ENCODE data around the gene GLRA3. TPM values are rescaled to one million over a fixed set of nuclear protein-coding genes. Genes with fewer than 3 reads are reported as not detected.

The GLRA3 gene
- polyA plus RNA-seq, 1 donor from 2014 or later: 0.76 TPM

GRCh38 chr4:174702979-174703478 lies 126.0 kb downstream of the GLRA3 start:
- Histone ChIP-seq H3K9ac (ENCODE audit: low read length) (no peak overlapping the region), H3K27me3 (ENCODE audit: insufficient read depth, low read depth, low read length) (no peaks in the 10 kb centered on the region), H3K79me2 (replicated peaks; ENCODE audit: insufficient read depth, low read length) (no peaks in the 10 kb centered on the region), H4K20me1 (ENCODE audit: insufficient read depth) (no peaks in the 10 kb centered on the region), H3K27ac (ENCODE audit: low read length) (no peak overlapping the region), H3K9me3 (ENCODE audit: low read length) (no peaks in the 10 kb centered on the region), H3F3A (ENCODE audit: insufficient read depth, low read length, poor library complexity, severe bottlenecking) (no peaks in the 10 kb centered on the region), H3K4me3 (ENCODE audit: low read length) (no peak overlapping the region), H3K9me2 (ENCODE audit: insufficient read depth, low read length) (no peaks in the 10 kb centered on the region), H3K4me2 (ENCODE audit: low read length) (no peak overlapping the region), H2AFZ (ENCODE audit: low read depth, low read length) (no peak overlapping the region), H3K36me3 (ENCODE audit: insufficient read depth, low read length) (no peaks in the 10 kb centered on the region)
- TF ChIP-seq POLR2AphosphoS5 (IDR thresholded peaks at IDR 0.05): no peak

- no peaks in the 10 kb centered on the region for H3K79me2 ChIP-seq (replicated peaks; ENCODE audit: insufficient read depth, low read length)
- no peak overlapping the region for H3K9ac ChIP-seq (ENCODE audit: low read length)
- no peak overlapping the region for H2AFZ ChIP-seq (ENCODE audit: low read depth, low read length)
- no peaks in the 10 kb centered on the region for H3K36me3 ChIP-seq (ENCODE audit: insufficient read depth, low read length)
- no peaks in the 10 kb centered on the region for H3K27me3 ChIP-seq (ENCODE audit: insufficient read depth, low read depth, low read length)
- no peaks in the 10 kb centered on the region for H4K20me1 ChIP-seq (ENCODE audit: insufficient read depth)
- no peak for TF ChIP-seq SMC3 (conservative IDR thresholded peaks at IDR 0.05; ENCODE audit: poor library complexity)
- TF ChIP-seq MXI1 (conservative IDR thresholded peaks at IDR 0.05; ENCODE audit: poor library complexity, severe bottlenecking): no peak
- no peak for TF ChIP-seq RAD21 (conservative IDR thresholded peaks at IDR 0.05)
- TF ChIP-seq TAF1 (IDR thresholded peaks at IDR 0.05; ENCODE audit: low read depth): no peak
- TF ChIP-seq EZH2 (IDR thresholded peaks at IDR 0.05; ENCODE audit: borderline replicate concordance, insufficient read depth, low read length, poor library complexity, severe bottlenecking): no peak
- H3K4me3 ChIP-seq (ENCODE audit: low read length): no peak overlapping the region
- no peaks in the 10 kb centered on the region for H3K9me3 ChIP-seq (ENCODE audit: low read length)
- no peaks in the 10 kb centered on the region for H3F3A ChIP-seq (ENCODE audit: insufficient read depth, low read length, poor library complexity, severe bottlenecking)
- H3K4me2 ChIP-seq (ENCODE audit: low read length): no peak overlapping the region
- H3K27ac ChIP-seq (ENCODE audit: low read length): no peak overlapping the region
- H3K9me2 ChIP-seq (ENCODE audit: insufficient read depth, low read length): no peaks in the 10 kb centered on the region
Observed at GRCh38 chr4:174699654-174700053, 129.4 kb downstream of the GLRA3 start.

GRCh38 chr4:174697896-174698295 lies 131.2 kb downstream of the GLRA3 start:
- no peak overlapping the region for H3K9ac ChIP-seq (ENCODE audit: low read length)

More at GRCh38 chr4:174697896-174698295, 131.2 kb downstream of the GLRA3 start:
- Histone ChIP-seq H3K36me3 (ENCODE audit: insufficient read depth, low read length) (no peaks in the 10 kb centered on the region), H3K4me3 (ENCODE audit: low read length) (no peak overlapping the region), H3K9me3 (ENCODE audit: low read length) (no peaks in the 10 kb centered on the region), H3K27me3 (ENCODE audit: insufficient read depth, low read depth, low read length) (no peaks in the 10 kb centered on the region), H3K9me2 (ENCODE audit: insufficient read depth, low read length) (no peaks in the 10 kb centered on the region), H3K79me2 (replicated peaks; ENCODE audit: insufficient read depth, low read length) (no peaks in the 10 kb centered on the region), H3F3A (ENCODE audit: insufficient read depth, low read length, poor library complexity, severe bottlenecking) (no peaks in the 10 kb centered on the region), H2AFZ (ENCODE audit: low read depth, low read length) (no peak overlapping the region), H4K20me1 (ENCODE audit: insufficient read depth) (no peaks in the 10 kb centered on the region), H3K27ac (ENCODE audit: low read length) (no peak overlapping the region), H3K4me2 (ENCODE audit: low read length) (no peak overlapping the region)
- no peak for TF ChIP-seq TAF1 (IDR thresholded peaks at IDR 0.05; ENCODE audit: low read depth)
- TF ChIP-seq MXI1 (conservative IDR thresholded peaks at IDR 0.05; ENCODE audit: poor library complexity, severe bottlenecking): no peak
- TF ChIP-seq EZH2 (IDR thresholded peaks at IDR 0.05; ENCODE audit: borderline replicate concordance, insufficient read depth, low read length, poor library complexity, severe bottlenecking): no peak
- TF ChIP-seq EP300 (conservative IDR thresholded peaks at IDR 0.05; ENCODE audit: poor library complexity, severe bottlenecking): no peak
- no peak for TF ChIP-seq SMC3 (conservative IDR thresholded peaks at IDR 0.05; ENCODE audit: poor library complexity)
- no peak for TF ChIP-seq POLR2AphosphoS5 (IDR thresholded peaks at IDR 0.05)
- no peak for TF ChIP-seq REST (IDR thresholded peaks at IDR 0.05; ENCODE audit: borderline replicate concordance)
- TF ChIP-seq CTCF (IDR thresholded peaks at IDR 0.05; ENCODE audit: poor library complexity, severe bottlenecking): no peak
- no peak for TF ChIP-seq RAD21 (conservative IDR thresholded peaks at IDR 0.05)
